Measurements from ENCODE around the gene ADAMTS14.

GRCh38 chr10:70757856-70758255 is 85.5 kb downstream of the ADAMTS14 start:
- TF ChIP-seq CTCF (optimal IDR thresholded peaks at IDR 0.05 in 1 of 3, IDR thresholded peaks at IDR 0.05 in 1 of 3, conservative IDR thresholded peaks at IDR 0.05 in 1 of 3; ENCODE audit: extremely low read depth in 1 of 3, insufficient read depth in 2 of 3, low read length in 3 of 3) (no peak), EZH2 (IDR thresholded peaks at IDR 0.05; ENCODE audit: low read length) (no peak)
